HG03095 (cell line): ENCODE measurements around the gene GNG12.

Experiments
- ATAC-seq: cut with Tn5 transposase; IDR thresholded peaks from one replicate; pipeline ENCODE4 v1.9.1; 2021; ENCODE audit warnings: moderate library complexity; ENCODE audit not compliant: unreplicated experiment

Gene GNG12

DNA sequence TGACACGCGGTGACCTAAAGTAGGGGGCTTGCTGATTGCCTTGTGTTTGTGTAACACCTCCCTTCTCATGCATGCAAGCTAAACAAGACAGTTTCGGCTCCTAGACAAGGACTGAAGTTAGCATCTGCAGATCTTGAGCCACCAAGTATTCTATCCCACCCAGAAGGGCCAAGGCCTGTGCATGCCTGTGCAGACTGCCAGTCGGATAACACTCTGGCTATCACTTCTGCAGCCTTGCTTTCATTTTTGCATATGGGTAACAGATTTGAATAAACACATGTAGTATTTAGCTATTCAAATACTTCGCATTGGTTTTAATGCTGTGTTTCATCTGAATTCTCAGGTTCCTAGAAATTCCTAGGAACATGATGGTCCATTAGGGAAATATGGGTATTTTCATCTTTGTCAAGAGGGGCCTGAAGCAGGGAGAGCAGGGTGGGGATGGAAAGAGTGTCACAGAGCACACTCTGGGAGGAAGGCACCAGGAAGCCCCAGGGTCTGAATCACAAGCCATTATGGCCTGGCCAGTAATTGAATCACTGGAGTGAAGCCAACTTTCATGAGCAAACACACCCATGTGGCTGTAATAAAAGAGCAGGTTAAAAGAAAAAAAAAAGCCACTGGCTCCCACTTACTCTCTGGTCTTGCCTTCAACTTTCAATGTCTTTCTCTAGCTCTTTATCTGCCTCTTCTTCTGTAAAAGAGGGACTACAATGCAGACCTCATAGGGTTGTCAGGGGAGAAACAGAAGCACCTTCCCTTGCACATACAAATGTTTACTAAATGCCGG lies 120.0 kb downstream of the GNG12 start:
- ATAC-seq, result no peak

DNA sequence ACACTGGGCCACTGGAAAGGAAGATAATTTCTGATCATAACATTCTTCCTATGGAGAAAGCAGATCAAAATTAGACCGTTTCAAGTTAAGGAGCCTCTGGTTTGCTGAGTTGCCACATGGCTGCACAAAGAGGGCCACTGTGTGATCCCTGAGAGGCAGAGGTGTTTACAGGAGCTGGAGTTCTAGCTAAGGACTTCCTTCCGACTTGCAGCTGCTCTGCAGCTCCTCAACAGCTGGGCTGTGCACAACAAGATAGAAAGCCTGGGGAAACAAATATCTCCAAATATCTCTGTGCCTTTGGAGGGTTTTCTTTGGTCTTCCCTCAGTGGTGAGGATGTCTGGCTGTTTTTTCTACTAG lies 121.4 kb downstream of the GNG12 start:
- no peak for ATAC-seq

DNA sequence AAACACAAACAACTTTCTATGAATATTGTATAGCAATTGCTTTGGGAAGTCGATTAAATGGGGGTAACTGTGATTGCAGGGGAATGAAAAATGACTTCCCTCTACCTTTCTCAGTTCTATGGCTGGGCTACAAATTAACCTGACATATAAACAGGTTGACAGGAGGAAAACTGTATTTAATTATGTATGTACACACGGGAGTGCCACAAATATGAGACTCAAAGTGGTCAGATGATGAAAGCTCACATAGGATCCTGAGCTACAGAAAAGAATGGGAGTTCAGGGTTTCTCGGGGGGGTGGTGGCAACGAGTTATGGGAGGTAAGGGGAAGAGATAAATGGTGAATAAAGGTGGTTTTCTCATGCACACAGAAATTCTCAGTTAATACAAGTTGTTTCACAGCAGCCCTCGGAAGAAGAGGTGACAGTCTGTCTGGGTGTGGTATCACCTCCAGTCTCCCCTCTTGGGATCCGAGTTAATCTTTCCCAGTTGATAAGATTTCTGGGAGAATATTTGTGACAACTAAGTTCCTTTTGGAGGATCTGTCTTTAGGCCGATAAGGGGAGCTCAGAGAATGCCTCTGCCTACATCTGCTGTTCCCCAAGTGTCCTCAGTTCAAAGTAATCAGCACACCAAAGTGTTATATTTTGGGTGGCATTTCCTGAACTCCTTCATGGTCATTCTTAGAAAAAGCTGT lies 122.0 kb downstream of the GNG12 start:
- ATAC-seq, result no peak

DNA sequence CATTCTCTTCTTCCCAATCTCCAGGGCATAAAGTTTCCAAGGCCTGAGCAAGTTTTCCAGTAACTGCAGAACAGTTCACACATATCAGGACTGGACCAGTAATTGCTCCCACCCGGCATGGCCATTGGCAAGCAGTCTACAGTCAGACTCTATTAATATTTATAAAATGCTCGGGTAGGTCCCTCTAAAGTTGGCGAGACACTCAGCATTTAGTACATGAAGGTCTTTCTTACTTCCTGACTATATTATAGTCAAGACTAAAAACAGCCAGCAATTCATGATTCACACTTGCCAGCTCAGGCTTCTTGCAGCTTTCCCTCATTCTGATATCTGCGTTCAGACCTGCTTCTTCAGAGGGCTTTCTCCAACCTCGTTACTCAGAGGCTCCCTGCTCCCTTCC lies 122.8 kb downstream of the GNG12 start:
- no peak for ATAC-seq

DNA sequence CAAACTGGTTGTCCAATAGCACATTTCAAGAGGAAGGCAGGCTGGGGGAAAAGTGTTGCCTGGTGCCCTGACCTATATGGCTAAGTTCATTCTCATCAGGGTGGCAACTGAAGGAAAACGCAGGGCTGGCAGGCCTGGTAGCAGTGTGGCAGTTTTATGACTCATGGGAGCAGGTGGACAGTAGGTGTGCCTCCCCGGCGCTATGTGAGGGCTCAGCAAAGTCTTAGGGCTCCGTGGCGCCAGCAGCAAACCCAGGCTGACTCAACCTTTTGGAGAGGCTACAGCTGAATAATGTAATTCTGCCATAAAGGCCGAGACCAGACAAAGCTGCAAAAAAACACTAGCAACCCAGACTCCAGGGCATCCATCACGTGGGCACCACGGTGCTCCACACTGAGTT lies 124.7 kb downstream of the GNG12 start:
- no peak for ATAC-seq

DNA sequence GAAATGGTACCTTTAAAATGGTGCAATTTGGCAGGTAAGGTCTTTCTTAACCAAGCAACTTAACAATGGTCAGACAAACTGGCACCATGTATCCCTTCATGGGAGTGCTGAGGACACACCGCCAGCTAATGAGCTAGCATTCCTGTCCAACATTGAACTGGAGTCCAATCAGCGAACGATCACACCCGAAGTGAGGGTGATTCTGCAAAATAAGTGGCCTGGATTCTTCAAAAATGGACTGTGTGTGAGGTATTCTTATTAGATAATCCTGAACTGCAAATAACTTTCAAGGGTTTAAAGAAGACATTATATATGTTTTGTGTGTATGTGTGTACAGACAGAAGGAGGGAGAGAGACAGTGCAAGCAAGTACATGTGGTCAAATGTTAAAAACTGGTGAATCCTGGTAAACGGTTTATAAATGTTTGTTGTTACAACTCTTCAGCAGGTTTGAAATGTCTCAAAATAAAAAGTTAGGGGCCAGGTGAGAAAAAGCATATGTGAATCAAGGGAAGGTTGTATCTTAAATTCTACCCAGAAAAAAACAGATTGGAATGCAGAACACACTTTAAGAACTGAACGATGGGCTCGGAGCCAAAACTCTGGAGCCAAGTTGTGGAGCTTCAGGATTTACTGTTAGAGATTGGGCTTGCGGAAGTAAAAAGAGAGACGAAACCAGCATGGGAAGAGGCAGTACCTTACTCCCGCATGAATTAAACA lies 127.4 kb downstream of the GNG12 start:
- no peak for ATAC-seq

DNA sequence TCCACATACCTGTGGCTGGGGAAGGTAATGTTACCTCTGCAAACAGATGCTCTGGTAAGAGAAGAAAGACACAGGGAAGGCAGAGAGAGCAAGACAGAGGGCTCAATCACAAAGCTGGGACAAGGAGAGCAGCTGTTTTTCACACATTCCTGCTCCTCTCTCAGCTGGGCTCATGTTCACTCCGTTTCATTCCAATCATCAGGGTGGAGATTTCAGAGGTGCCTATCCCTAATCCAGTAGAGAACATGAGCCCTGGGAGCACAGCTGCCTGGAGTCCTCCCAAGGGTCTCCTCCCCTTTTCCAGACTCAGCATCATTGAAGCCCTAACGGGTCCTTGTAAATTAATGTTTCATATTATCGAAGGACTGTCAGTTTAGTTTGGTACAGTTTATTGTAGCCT lies 128.9 kb downstream of the GNG12 start:
- ATAC-seq, result no peak

DNA sequence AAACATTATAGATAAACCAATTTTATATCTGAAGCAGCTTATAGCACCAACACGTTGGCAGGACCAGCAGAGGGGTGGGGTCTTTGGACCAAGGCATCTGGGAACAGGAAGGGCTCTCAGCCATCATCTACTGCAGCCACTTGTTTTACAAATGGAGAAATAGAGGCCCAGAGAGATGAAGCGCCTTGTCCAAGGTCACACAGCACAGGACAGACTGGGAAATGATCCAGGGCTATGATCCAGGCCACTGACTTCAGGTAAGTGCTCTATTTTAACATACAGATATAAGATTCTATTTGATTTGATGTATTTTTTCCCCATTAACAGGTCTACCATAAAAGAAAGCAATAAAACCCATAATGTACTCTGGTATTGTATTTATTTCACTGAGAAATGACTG lies 131.4 kb downstream of the GNG12 start:
- ATAC-seq, result no peak

DNA sequence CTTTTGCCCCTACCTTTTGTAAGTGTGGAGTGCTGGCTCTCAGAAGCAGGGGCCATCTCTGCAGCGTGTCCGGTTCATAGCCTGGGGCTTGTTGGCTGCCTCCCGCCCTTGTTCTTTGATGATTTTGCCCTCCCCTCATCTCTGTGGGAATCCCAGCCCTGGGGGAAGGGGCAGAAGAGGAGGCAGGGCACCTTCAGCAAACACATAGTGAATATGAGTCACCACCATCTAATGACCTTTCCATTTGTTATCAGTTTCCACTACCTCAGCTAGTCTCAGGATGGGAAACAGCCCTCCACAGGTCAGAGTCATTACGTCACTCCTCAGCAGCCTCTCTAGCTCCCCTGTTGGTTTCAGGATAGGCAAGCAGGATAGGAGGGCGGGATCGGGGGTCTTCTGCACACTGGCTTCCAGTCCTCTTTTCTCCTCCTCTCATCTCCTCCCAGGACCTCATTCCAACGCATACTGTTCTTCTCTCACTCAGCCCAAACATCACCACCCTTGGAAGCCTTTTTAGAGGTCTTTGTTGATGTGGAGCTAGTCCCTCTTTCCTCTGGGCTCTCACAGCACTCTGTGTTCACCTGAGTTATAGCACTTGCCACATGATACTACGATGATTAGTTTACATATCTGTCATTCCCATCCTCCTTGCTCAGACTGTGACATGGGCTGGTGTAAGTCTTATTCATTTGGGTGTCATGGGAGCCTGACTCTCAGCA lies 132.4 kb downstream of the GNG12 start:
- ATAC-seq, result no peak

DNA sequence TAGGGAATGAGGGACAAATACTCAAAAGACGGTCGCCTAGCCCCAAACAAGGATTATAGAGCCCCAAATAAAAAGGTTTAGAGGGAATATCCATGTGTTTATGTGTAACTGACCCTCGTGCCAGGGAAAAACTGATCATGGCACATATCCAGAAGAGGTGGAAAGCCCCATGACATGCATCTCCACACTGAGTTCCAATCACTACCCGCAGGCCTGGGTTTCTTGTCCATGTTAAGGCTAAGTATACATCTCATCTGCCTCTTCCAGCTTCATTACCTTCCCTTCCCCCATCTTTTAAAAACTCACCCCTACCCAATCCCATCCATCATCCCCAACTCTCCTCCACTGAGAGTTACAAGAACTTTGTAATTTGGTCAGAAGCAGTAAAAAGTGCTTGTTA lies 133.0 kb downstream of the GNG12 start:
- no peak for ATAC-seq

DNA sequence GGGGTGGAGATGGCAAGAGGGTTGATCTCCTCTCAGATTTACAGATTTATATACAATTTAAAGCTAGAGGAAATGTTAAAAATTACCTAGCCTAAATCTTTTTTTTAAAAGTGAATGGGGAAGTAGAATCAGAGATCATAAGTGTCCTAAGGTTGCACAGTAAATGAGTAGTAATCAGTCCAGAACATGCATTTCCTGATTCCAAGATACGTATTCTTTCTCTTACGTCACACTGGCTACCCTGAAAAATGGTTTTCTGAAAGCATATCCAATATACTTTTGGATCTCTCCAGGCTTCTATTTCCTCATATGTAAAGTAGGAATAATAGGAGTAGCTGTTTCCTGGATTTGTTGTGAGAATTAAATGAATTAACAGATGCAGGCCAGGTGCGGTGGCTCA lies 136.6 kb downstream of the GNG12 start:
- no peak for ATAC-seq

DNA sequence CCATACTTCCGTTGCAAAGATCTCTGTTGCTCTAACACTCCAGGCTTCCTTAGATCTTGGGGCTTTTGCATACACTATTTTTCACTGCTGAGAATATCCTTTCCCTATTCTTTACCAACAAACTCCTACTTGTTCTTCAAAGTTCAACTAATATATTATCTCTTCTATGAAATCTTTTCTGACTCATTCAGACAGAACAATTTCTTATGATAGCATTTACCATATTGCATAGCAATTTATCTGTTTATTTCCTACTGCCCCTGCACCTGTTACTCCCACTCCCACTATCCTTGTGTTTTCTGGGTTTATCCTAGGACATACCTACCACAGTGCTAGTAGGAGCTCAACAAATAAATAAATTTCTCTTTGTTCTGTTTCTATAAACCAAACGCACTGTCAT lies 137.3 kb downstream of the GNG12 start:
- ATAC-seq, result no peak

DNA sequence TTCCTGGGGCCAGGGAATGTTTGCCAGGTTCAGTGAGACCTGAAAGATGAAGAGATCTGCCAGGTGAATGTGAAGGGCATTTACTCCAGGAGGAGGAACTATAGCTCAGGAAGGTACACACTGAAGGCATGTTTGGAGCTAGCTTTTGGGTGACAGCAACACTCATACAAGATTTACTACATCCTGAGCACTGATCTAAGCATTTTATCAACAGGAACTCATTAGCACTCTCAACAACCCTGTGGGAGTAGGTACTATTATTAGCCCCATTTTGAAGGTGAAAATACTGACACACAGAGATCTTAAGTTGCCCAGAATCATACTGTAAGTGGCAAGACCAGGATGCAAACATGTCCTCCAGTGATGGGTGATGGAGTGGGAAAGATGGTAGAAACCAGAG lies 141.6 kb downstream of the GNG12 start:
- ATAC-seq, result no peak

DNA sequence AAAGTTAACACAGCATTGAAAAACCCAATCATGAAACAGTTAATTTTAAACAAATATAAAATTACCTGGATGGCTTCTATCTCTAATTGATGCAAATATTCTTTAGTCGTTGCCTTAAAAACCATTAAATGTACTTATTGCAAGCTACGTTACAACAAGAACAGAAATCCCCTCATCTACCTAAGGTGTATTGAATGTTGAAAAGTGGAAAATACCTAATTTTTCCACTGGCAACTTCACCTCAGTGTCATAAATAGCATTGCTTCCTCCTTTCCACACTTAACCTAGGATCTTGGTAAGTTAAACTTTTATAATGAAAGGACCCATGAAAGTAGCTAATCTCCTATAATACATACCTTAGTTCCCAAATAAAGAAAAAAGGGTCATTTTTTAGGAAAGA lies 142.9 kb downstream of the GNG12 start:
- ATAC-seq, result no peak

DNA sequence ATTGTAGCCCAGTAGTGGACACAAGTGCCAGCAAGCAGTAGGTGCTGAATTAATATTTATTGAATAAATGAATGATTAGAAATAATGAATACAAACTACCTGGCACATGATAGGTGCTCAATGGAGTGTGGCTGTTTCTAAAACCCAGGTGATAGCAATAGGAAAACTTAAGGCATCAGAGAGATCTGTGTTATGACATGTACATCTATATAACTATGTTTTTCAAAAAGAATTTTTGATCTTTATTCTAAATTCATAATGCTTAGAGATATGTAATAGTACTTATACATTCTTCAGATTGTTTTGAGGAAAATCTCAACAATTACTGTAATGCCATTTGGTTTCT lies 143.3 kb downstream of the GNG12 start:
- no peak for ATAC-seq

DNA sequence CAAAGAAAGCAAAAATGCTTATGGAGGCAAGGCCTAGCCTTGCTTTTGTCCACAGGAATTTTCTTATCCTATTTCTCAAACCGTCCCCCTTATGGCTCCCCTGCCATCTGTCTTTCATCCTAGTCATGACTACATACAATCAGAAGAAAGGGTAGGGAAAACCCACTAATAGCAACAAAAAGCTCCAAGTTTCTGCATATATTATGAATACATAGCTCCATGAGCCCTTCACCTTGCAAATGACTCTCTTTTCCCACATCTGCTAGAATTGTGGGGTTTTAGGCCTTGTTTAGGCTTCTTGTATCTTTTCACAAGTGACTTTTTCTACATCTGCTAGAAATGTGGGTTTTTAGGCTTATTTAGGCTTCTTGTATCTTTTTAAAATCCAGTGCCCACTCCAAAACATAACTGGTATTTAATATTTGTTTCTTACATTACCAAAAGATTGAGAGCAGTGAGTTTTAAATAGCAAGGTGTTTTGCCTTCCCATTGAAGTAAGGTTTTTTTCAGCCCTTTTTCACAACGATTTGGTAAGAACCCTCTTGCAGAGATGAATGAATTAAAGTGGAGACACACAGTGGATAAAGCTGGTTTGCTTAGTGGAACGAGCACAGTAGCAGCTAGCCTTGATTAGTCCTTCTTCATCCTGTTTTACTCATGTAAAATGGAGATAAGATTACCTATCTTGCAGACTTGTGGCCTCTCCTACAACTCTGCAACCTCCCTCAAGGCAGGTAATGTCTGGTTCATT lies 143.8 kb downstream of the GNG12 start:
- no peak for ATAC-seq

DNA sequence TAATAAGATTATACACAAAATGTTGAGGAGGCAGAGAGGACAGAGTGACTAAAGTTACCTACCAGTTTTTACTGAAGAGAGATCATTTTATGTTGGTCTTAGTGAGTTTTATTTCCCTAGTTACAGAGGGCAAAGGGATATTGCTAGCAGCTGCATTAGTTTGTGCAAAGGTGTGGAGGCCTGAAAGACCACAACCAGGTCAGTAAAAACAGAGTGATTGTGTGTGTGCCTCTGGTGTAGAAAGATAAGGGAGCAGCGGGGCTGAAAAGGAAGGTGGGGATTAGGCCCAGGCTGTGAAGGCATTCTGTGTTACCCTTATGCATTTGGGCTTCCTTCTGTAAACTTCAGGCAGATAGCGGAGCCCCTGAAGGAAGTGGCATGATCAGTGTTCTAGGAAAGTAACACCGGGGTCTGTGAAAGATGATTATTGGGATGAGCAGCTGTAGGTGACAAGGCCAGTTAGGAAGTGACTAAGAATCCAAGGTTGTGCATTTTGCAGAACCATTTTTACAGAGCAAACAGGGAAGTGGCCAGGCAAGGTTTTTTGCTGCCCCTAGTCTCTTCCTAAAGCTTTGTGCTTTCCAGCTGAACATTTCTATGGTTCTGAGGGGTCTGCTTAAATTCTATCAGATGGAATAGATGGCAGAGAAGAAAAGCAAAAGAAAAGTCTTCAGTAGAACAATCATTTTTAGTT lies 144.6 kb downstream of the GNG12 start:
- no peak for ATAC-seq

DNA sequence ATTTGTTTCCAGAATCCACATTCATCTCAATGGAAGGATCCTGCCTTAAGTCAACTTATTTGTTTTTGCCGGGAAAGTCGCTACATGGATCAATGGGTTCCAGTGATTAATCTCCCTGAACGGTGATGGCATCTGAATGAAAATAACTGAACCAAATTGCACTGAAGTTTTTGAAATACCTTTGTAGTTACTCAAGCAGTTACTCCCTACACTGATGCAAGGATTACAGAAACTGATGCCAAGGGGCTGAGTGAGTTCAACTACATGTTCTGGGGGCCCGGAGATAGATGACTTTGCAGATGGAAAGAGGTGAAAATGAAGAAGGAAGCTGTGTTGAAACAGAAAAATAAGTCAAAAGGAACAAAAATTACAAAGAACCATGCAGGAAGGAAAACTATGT lies 145.6 kb downstream of the GNG12 start:
- ATAC-seq, result no peak

DNA sequence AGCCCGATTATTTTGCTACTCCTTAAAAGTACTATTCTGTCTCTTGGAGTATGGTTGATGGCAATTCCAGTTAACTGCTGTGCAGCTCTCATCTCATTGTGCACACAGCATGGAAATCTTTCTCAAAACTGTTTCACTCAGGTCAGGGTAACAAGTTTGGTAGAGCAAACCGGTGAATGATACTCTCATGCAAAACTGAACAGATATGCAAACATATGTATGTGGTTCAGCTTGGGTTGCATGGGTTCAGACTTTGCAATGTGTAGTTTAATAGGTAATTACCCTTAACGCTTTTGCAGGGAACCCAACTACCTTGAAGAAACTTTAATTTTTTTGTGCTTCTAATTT lies 146.1 kb downstream of the GNG12 start:
- no peak for ATAC-seq
